GM23338 (cell line): ENCODE results near the gene ACAN. TPM values are rescaled to one million over a fixed set of nuclear protein-coding genes. Genes with fewer than 3 reads are reported as not detected.

ENCODE experiments used
- ATAC-seq: fragments of 200-7000 bp; cut with Tn5 transposase; 3 replicates; pipeline ENCODE4 v1.9.1; 2020
- DNase-seq: peaks from one replicate; pipeline ENCODE4 v3.0.0-alpha.2; 2015; ENCODE audit warnings: low spot score
- H2AFZ ChIP-seq: fragments of 200-600 bp; sonication (generic); 2 replicates; pipeline ENCODE4 v1.8.0; 2016; ENCODE audit warnings: antibody characterized with exemption, mild to moderate bottlenecking, moderate library complexity
- H3F3A ChIP-seq: fragments of 200-600 bp; sonication (generic); replicated peaks from 2 replicates; pipeline ENCODE4 v1.8.0; 2017; ENCODE audit warnings: antibody characterized with exemption, mixed run types, low read depth
- H3K27ac ChIP-seq: fragments of 200-600 bp; sonication (generic); 2 replicates; pipeline ENCODE4 v1.6.1; 2016; ENCODE audit warnings: low read depth
- H3K27me3 ChIP-seq: fragments of 200-600 bp; sonication (generic); 2 replicates; pipeline ENCODE4 v1.8.0; 2016; ENCODE audit warnings: mild to moderate bottlenecking, mixed run types, moderate library complexity; ENCODE audit not compliant: insufficient read depth
- H3K36me3 ChIP-seq: fragments of 200-600 bp; sonication (generic); 2 replicates; pipeline ENCODE4 v1.8.0; 2016; ENCODE audit warnings: mild to moderate bottlenecking; ENCODE audit not compliant: insufficient read depth
- H3K4me1 ChIP-seq: fragments of 200-600 bp; sonication (generic); 2 replicates; pipeline ENCODE4 v1.8.0; 2016; ENCODE audit warnings: mild to moderate bottlenecking, moderate library complexity; ENCODE audit not compliant: insufficient read depth
- H3K4me2 ChIP-seq: fragments of 200-600 bp; sonication (generic); 2 replicates; pipeline ENCODE4 v1.7.1; 2017; ENCODE audit warnings: mixed run types
- H3K4me3 ChIP-seq: fragments of 200-600 bp; sonication (generic); 2 replicates; pipeline ENCODE4 v1.6.1; 2016; ENCODE audit warnings: mixed run types
- H3K79me2 ChIP-seq: fragments of 200-600 bp; sonication (generic); replicated peaks from 2 replicates; pipeline ENCODE4 v1.8.0; 2017; ENCODE audit warnings: mild to moderate bottlenecking; ENCODE audit not compliant: insufficient read depth
- H3K9me2 ChIP-seq: fragments of 200-600 bp; sonication (generic); 2 replicates; pipeline ENCODE4 v1.8.0; 2017; ENCODE audit not compliant: insufficient read depth
- H4K20me1 ChIP-seq: fragments of 200-600 bp; sonication (generic); replicated peaks from 2 replicates; pipeline ENCODE4 v1.8.0; 2017; ENCODE audit warnings: mild to moderate bottlenecking; ENCODE audit not compliant: insufficient read depth
- H3K27ac Mint-ChIP-seq: 2 replicates; pipeline ENCODE4 v1.8.0; 2020; ENCODE audit warnings: inconsistent platforms, mild to moderate bottlenecking, moderate library complexity, mixed read lengths
- H3K27me3 Mint-ChIP-seq: 3 replicates; pipeline ENCODE4 v1.8.0; 2022; ENCODE audit warnings: low read depth, mild to moderate bottlenecking, moderate library complexity, mixed read lengths, inconsistent platforms; ENCODE audit not compliant: insufficient read depth, poor library complexity
- H3K36me3 Mint-ChIP-seq: 3 replicates; pipeline ENCODE4 v1.8.0; 2021; ENCODE audit warnings: low read depth, mild to moderate bottlenecking, inconsistent platforms, moderate library complexity, mixed read lengths
- H3K4me1 Mint-ChIP-seq: 3 replicates; pipeline ENCODE4 v1.8.0; 2020; ENCODE audit warnings: mild to moderate bottlenecking, inconsistent platforms, mixed read lengths
- H3K4me3 Mint-ChIP-seq: 3 replicates; pipeline ENCODE4 v1.8.0; 2021; ENCODE audit warnings: moderate library complexity, mild to moderate bottlenecking, inconsistent platforms, mixed read lengths
- H3K9me3 Mint-ChIP-seq: 3 replicates; pipeline ENCODE4 v1.8.0; 2020; ENCODE audit warnings: moderate library complexity, mild to moderate bottlenecking, inconsistent platforms, mixed read lengths
- ETS1 ChIP-seq: IDR thresholded peaks from 2 replicates; pipeline ENCODE4 v1.6.1; 2016; ENCODE audit warnings: antibody characterized with exemption
- EZH2 ChIP-seq: fragments of 200-600 bp; sonication (generic); IDR thresholded peaks from one replicate; pipeline ENCODE4 v1.8.0; 2017; ENCODE audit warnings: antibody characterized with exemption, mild to moderate bottlenecking, low read depth; ENCODE audit not compliant: unreplicated experiment
- JUNB ChIP-seq: IDR thresholded peaks from one replicate; pipeline ENCODE4 v1.6.1; 2016; ENCODE audit warnings: antibody characterized with exemption; ENCODE audit not compliant: unreplicated experiment
- NANOG ChIP-seq: IDR thresholded peaks from 2 replicates; pipeline ENCODE4 v1.6.1; 2016; ENCODE audit warnings: antibody characterized with exemption, borderline replicate concordance
- REST ChIP-seq: IDR thresholded peaks from one replicate; pipeline ENCODE4 v1.6.1; 2018; ENCODE audit warnings: antibody characterized with exemption; ENCODE audit not compliant: unreplicated experiment
- STAT1 ChIP-seq: IDR thresholded peaks from one replicate; pipeline ENCODE4 v1.6.1; 2016; ENCODE audit warnings: antibody characterized with exemption; ENCODE audit not compliant: unreplicated experiment
- ZNF462 ChIP-seq: fragments of 250-450 bp; sonication (Bioruptor Pico); IDR thresholded peaks from 2 replicates; pipeline ENCODE4 v1.5.0; 2020; ENCODE audit warnings: mild to moderate bottlenecking, moderate library complexity
- polyA plus RNA-seq: library from polyadenylated mRNA; unstranded; fragments of >200 nt; fragmentation: Nextera tagmentation; extraction: Ambion mirVana; gene quantifications from 2 replicates; pipeline ENCODE4 v1.2.1, GENCODE V29; 2016
- total RNA-seq: library from RNA; depleted of rRNA; stranded (reverse); fragments of >200 nt; shearing (Covaris generic); gene quantifications from 2 replicates; pipeline ENCODE4 v1.2.3, GENCODE V29; 2014

ACAN gene
- total and polyA plus RNA-seq, 2 experiments from 2014 or later, result 2.5 to 4.9 TPM

DNA sequence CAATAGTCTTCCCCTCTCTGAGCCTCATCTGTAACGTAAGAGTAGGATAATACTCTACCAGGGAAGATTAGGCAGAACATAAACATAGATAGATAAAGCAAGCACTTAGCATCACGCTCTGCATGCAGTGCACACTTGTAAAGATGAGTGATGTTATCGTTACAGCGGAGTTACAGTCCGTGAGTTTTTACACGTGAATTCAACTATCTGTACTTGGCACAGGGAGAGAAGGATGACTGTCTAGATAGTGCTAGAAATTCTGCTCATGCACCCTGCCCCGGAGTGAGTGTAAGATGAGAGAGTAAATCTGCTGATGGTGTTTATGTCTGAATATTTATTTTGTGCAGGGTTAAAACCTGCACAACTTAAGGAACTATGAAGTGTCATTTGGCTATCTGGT, 56.3 kb downstream of the ACAN start (continued):
- TF ChIP-seq ZNF462 (CRISPR knock-in tag) (no peak), JUNB (no peak), STAT1 (no peak), EZH2 (no peak), NANOG (no peak), ETS1 (no peak)

DNA sequence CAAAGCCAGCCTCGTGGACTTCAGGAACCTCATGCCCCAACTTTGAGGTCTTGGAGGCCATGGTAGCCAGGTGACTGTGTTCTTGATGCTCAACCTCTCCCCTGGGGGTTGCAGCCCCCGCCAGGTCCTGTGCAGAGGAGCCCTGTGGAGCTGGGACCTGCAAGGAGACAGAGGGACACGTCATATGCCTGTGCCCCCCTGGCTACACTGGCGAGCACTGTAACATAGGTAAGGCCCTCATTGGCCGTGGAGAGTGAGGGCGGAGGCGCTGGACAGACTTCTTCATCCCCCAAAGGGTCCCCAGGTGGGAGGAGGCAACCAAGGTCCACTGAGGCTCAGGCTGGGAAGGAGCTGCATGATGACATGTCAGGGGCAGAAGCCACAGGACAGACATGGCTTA, 57.0 kb downstream of the ACAN start:
- Mint-ChIP-seq H3K27ac (no peak overlapping the region), H3K27me3 (peaks cover 1% of the 10 kb centered on the region), H3K4me1 (no peaks in the 10 kb centered on the region), H3K36me3 (no peaks in the 10 kb centered on the region; the same call in 2 of the 3 replicates), H3K4me3 (no peak overlapping the region), H3K9me3 (peaks cover 10% of the 10 kb centered on the region; the same call in 2 of the 3 replicates)
- no peaks in the 10 kb centered on the region for H4K20me1 ChIP-seq
- no peaks in the 10 kb centered on the region for H3K36me3 ChIP-seq
- no peak overlapping the region for H2AFZ ChIP-seq
- no peaks in the 10 kb centered on the region for H3K4me1 ChIP-seq
- no peaks in the 10 kb centered on the region for H3K27me3 ChIP-seq
- H3K9me2 ChIP-seq, result no peaks in the 10 kb centered on the region
- DNase-seq, result no peak
- no peak overlapping the region for H3K4me3 ChIP-seq
- ATAC-seq, result no peak
- H3K79me2 ChIP-seq, result no peaks in the 10 kb centered on the region
- H3K4me2 ChIP-seq, result no peak overlapping the region
- no peak overlapping the region for H3K27ac ChIP-seq
- H3F3A ChIP-seq, result no peaks in the 10 kb centered on the region
- no peak for TF ChIP-seq REST
